Stimulated activated CD4-positive, alpha-beta T cell treated with anti-CD3 and anti-CD28 coated beads, Interleukin-4, amount 100 ng/mL, for 1 hour (primary cell): Measurements from ENCODE around the gene FAM168B.

Experiments
- DNase-seq: peaks from one replicate; pipeline ENCODE4 v3.0.0-alpha.2; 2020

Gene FAM168B

GRCh38 chr2:131038258-131039100, 54.8 kb downstream of the FAM168B start:
- DNase-seq = no peak

GRCh38 chr2:131037398-131038257, 55.6 kb downstream of the FAM168B start:
- no peak for DNase-seq

- no peak for DNase-seq
Observed at GRCh38 chr2:131036696-131037397, 56.4 kb downstream of the FAM168B start.

GRCh38 chr2:131036269-131036668, 57.0 kb downstream of the FAM168B start:
- no peak for DNase-seq

- no peak for DNase-seq
Observed at GRCh38 chr2:131035826-131036231, 57.4 kb downstream of the FAM168B start.

GRCh38 chr2:131035112-131035825, 58.0 kb downstream of the FAM168B start:
- DNase-seq = no peak

GRCh38 chr2:131034122-131035051, 58.9 kb downstream of the FAM168B start:
- peak; percentile 46 for DNase-seq

- DNase-seq = no peak
Observed at GRCh38 chr2:131033786-131034121, 59.5 kb downstream of the FAM168B start.

GRCh38 chr2:131032393-131032836, 60.8 kb downstream of the FAM168B start:
- no peak for DNase-seq

GRCh38 chr2:131031875-131032274, 61.4 kb downstream of the FAM168B start:
- DNase-seq = no peak

GRCh38 chr2:131031431-131031841, 61.8 kb downstream of the FAM168B start:
- no peak for DNase-seq

- no peak for DNase-seq
Observed at GRCh38 chr2:131030478-131030971, 62.7 kb downstream of the FAM168B start.

- no peak for DNase-seq
Observed at GRCh38 chr2:131029812-131030211, 63.4 kb downstream of the FAM168B start.

- DNase-seq = no peak
Observed at GRCh38 chr2:131027566-131028528, 65.4 kb downstream of the FAM168B start.

GRCh38 chr2:131026919-131027318, 66.3 kb downstream of the FAM168B start:
- DNase-seq = no peak

GRCh38 chr2:131023758-131024157, 69.5 kb downstream of the FAM168B start:
- DNase-seq = no peak

- DNase-seq = no peak
Observed at GRCh38 chr2:131022731-131023130, 70.5 kb downstream of the FAM168B start.

GRCh38 chr2:131016826-131017741, 76.2 kb downstream of the FAM168B start:
- no peak for DNase-seq

- DNase-seq = no peak
Observed at GRCh38 chr2:131015764-131016163, 77.5 kb downstream of the FAM168B start.
